HepG2 (cell line): ENCODE data around the gene NBPF6. TPM values are rescaled to one million over a fixed set of nuclear protein-coding genes. Genes with fewer than 3 reads are reported as not detected.

Experiments
- ATAC-seq: fragments of 200-7000 bp; cut with Tn5 transposase; 3 replicates; pipeline ENCODE4 v1.9.1; 2020; ENCODE audit warnings: mild to moderate bottlenecking, moderate library complexity
- BruUV-seq: library from RNA; stranded (reverse); fragments of 400-500 nt; replicated peaks from 2 replicates; lab custom pipeline; 2021; lab: Mats Ljungman, UMichigan
- CTCF ChIA-PET: fragments of 300-600 bp; formaldehyde crosslinking; extraction: SDS; loops from one replicate; lab custom pipeline; 2021; ENCODE audit warnings: low total read pairs, inconsistent platforms, low intra/inter-chr PET ratio; lab: Yijun Ruan, JAX
- POLR2A ChIA-PET: fragments of 350-600 bp; sonication (Branson Sonifier 250); formaldehyde crosslinking; loops from one replicate; lab custom pipeline; 2020; ENCODE audit warnings: antibody characterized with exemption, inconsistent platforms; lab: Yijun Ruan, JAX
- DNase-seq: peaks from one replicate; pipeline ENCODE4 v3.0.0-alpha.2; 2015; ENCODE audit warnings: low spot score
- FAIRE-seq: peaks from 3 replicates; lab custom pipeline; 2011; peaks lifted over from hg19 to GRCh38; lab: Jason Lieb, UNC
- H2AFZ ChIP-seq: one replicate; pipeline ENCODE4 v1.6.1; 2011; ENCODE audit warnings: low read length, inconsistent platforms
- H3K27ac ChIP-seq: fragments of 300-600 bp; 3 replicates; pipeline ENCODE4 v1.8.0; 2011; ENCODE audit warnings: mixed run types, mild to moderate bottlenecking, mixed read lengths, low read length, inconsistent platforms; ENCODE audit not compliant: insufficient read depth; ENCODE audit errors: extremely low read length
- H3K27me3 ChIP-seq, 2 experiments: fragments of 200-600 bp in 1 of 2; 2 replicates in 1 of 2; 3 replicates in 1 of 2; pipeline versions ENCODE4 v1.6.0 to v1.8.0; 2011; ENCODE audit warnings: low read length in 2 of 2, mild to moderate bottlenecking in 2 of 2, moderate library complexity in 2 of 2, inconsistent platforms in 1 of 2; ENCODE audit not compliant: insufficient read depth in 2 of 2, control insufficient read depth in 1 of 2
- H3K36me3 ChIP-seq, 2 experiments: fragments of 200-600 bp in 1 of 2; replicated peaks in 1 of 2; 2 replicates in 1 of 2; 3 replicates in 1 of 2; pipeline versions ENCODE4 v1.5.1 to v1.8.0; 2011; ENCODE audit warnings: low read length in 2 of 2, inconsistent platforms in 1 of 2; ENCODE audit not compliant: insufficient read depth in 2 of 2, control insufficient read depth in 1 of 2
- H3K4me1 ChIP-seq: 2 replicates; pipeline ENCODE4 v1.5.1; 2012; ENCODE audit warnings: low read length, inconsistent platforms; ENCODE audit not compliant: insufficient read depth
- H3K4me2 ChIP-seq: 2 replicates; pipeline ENCODE4 v1.6.0; 2011; ENCODE audit warnings: low read depth, low read length, inconsistent platforms
- H3K4me3 ChIP-seq, 3 experiments: fragments of 200-600 bp in 1 of 3; sonication (generic), shearing (Covaris generic) in 1 of 3; replicated peaks in 1 of 3; 2 replicates each; pipeline ENCODE4 v1.5.1; 2011 to 2016; ENCODE audit warnings: low read length in 3 of 3, inconsistent platforms in 2 of 3, low read depth in 2 of 3, mild to moderate bottlenecking in 2 of 3, control low read depth in 1 of 3, mixed read lengths in 1 of 3; ENCODE audit not compliant: insufficient read depth in 1 of 3
- H3K79me2 ChIP-seq: one replicate; pipeline ENCODE4 v1.6.1; 2011; ENCODE audit warnings: low read length, inconsistent platforms; ENCODE audit not compliant: insufficient read depth
- H3K9ac ChIP-seq: 2 replicates; pipeline ENCODE4 v1.6.0; 2011; ENCODE audit warnings: mild to moderate bottlenecking, low read depth, low read length, inconsistent platforms; ENCODE audit not compliant: insufficient read depth
- H3K9me3 ChIP-seq: 2 replicates; pipeline ENCODE4 v1.5.1; 2012; ENCODE audit warnings: mild to moderate bottlenecking, low read length
- H4K20me1 ChIP-seq: 2 replicates; pipeline ENCODE4 v1.6.0; 2011; ENCODE audit warnings: inconsistent platforms, mild to moderate bottlenecking, low read length, moderate library complexity; ENCODE audit not compliant: insufficient read depth
- ATF1 ChIP-seq: IDR thresholded peaks from 2 replicates; pipeline ENCODE4 v1.6.1; 2016; ENCODE audit warnings: mild to moderate bottlenecking, control low read depth
- ATF7-NPFF ChIP-seq: sonication (generic); formaldehyde crosslinking; IDR thresholded peaks from 2 replicates; pipeline ENCODE4 v1.8.1; 2023; ENCODE audit warnings: mild to moderate bottlenecking, low read depth, missing genetic modification reagents, moderate library complexity
- KMT2A ChIP-seq: sonication (generic); formaldehyde crosslinking; IDR thresholded peaks from 2 replicates; pipeline ENCODE4 v1.4.0; 2020; ENCODE audit warnings: missing genetic modification reagents
- TEAD3 ChIP-seq: optimal IDR thresholded peaks from 2 replicates; pipeline ENCODE3; 2016; ENCODE audit warnings: borderline replicate concordance
- ZFP62 ChIP-seq: sonication (generic); formaldehyde crosslinking; IDR thresholded peaks from 2 replicates; pipeline ENCODE4 v1.4.0; 2020; ENCODE audit warnings: missing genetic modification reagents
- ZNF775 ChIP-seq: sonication (generic); formaldehyde crosslinking; IDR thresholded peaks from 2 replicates; pipeline ENCODE4 v1.4.0; 2020; ENCODE audit warnings: missing genetic modification reagents, mild to moderate bottlenecking, moderate library complexity, borderline replicate concordance
- WGBS: methylation state at CpG from one replicate; pipeline ENCODE4 v1.1.6; 2017; ENCODE audit warnings: low lambda C conversion rate; 5-methylcytosine and 5-hydroxymethylcytosine counted together
- in situ Hi-C: cut with HindIII; loops from 2 replicates; pipeline ENCODE4 v1.10.0; 2017; ENCODE audit warnings: low pct_unique_long_range_greater_than_20kb; ENCODE audit not compliant: extremely low pct_ligation_motif_present
- intact Hi-C: fragments of 100-400 bp; cut with micrococcal nuclease; formaldehyde crosslinking; loops from one replicate; pipeline ENCODE4 v1.10.0; 2022; ENCODE audit not compliant: unreplicated experiment
- polyA plus RNA-seq, 8 experiments: library from polyadenylated mRNA; depleted of rRNA in 3 of 8; stranded (reverse) in 7 of 8; unstranded in 1 of 8; fragments of >200 nt; fragmentation: Illumina TruSeq in 4 of 8; extraction: Trizol in 4 of 8; gene quantifications; 2 replicates each; pipeline versions ENCODE4 v1.2.1 to v1.2.3, GENCODE V29; 2011 to 2016; ENCODE audit warnings: low read depth in 4 of 8, missing spikeins in 1 of 8, mixed read lengths in 1 of 8; ENCODE audit not compliant: insufficient read depth in 1 of 8
- total RNA-seq, 5 experiments: library from RNA; depleted of rRNA; stranded (reverse); fragments of >200 nt; fragmentation: Illumina TruSeq; extraction: Trizol; gene quantifications; 2 replicates each; pipeline ENCODE4 v1.2.3, GENCODE V29; 2016; ENCODE audit warnings: low read depth in 1 of 5
- TF ChIP-seq, protein P1 (sequence below): sonication (generic); formaldehyde crosslinking; conservative IDR thresholded peaks from 2 replicates; pipeline ENCODE4 v1.4.0; 2020; ENCODE audit warnings: missing genetic modification reagents
- TF ChIP-seq, protein P2 (sequence below): sonication (generic); formaldehyde crosslinking; IDR thresholded peaks from 2 replicates; pipeline ENCODE4 v1.5.0; 2020; ENCODE audit warnings: mild to moderate bottlenecking, missing genetic modification reagents, borderline replicate concordance

The NBPF6 gene
- total and polyA plus RNA-seq, 2 of the 13 experiments (the other 11 are each of a cell fraction or from before 2014, with no cell fraction given): not detected

DNA sequence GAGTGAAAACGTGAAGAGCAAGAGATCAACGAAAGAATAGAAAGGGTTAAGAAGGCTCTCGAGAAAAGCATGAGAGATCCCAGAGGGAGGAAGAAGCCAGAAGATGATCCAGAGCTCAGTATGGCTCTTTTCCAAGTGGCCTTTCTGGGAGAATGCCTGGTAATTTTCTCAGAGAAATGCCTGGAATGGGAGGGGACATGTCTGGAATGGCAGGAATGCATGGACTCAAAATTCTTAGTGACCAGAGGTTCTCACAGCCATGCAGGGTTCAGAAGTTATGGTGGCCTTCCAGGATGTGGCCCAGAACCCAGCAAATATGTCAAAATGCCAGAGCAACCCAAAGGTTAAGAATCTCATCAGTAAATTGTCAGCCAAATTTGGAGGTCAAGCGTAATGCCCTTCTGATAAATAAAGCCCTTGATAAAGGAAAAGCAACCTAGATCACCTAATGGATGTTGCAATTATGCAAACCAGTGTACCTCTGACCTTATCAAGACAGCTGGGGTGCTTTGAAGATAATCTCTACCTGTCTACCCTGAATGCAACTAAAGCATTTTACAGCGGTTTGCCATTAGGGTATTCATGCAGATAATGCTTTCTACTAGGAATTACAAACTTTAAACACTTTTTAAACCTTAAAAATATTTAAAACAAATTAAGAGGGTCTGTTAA, 53.1 kb downstream of the NBPF6 start:
- Histone ChIP-seq H3K79me2 (no peaks in the 10 kb centered on the region), H3K4me3 (no peak overlapping the region), H3K4me2 (no peak overlapping the region), H2AFZ (no peak overlapping the region), H4K20me1 (no peaks in the 10 kb centered on the region), H3K9ac (no peak overlapping the region), H3K4me1 (0 out of 2 replicates have a peak, but pooled peaks cover 5% of the 10 kb centered on the region), H3K9me3 (no peaks in the 10 kb centered on the region), H3K36me3 (no peaks in the 10 kb centered on the region), H3K27ac (no peak overlapping the region), H3K27me3 (no peaks in the 10 kb centered on the region)
- in situ Hi-C loops (no loop called here), intact Hi-C loops (no loop called here)
- TF ChIP-seq ATF7-NPFF (CRISPR knock-in tag) (no peak), ZNF775 (CRISPR knock-in tag) (no peak), TEAD3 (CRISPR knock-in tag) (peak; percentile 82)
- TF ChIP-seq, protein P1, sequence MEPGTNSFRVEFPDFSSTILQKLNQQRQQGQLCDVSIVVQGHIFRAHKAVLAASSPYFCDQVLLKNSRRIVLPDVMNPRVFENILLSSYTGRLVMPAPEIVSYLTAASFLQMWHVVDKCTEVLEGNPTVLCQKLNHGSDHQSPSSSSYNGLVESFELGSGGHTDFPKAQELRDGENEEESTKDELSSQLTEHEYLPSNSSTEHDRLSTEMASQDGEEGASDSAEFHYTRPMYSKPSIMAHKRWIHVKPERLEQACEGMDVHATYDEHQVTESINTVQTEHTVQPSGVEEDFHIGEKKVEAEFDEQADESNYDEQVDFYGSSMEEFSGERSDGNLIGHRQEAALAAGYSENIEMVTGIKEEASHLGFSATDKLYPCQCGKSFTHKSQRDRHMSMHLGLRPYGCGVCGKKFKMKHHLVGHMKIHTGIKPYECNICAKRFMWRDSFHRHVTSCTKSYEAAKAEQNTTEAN: no peak
- FAIRE-seq (no peak), DNase-seq (peak; percentile 24), ATAC-seq (peak; percentile 33; the same call in 1 of the 3 replicates)
- POLR2A ChIA-PET: no interaction called here
- 7% methylated on average over 5 of the region's 5 CpGs for WGBS
- no TSS peak for BruUV-seq
- CTCF ChIA-PET: no interaction called here

DNA sequence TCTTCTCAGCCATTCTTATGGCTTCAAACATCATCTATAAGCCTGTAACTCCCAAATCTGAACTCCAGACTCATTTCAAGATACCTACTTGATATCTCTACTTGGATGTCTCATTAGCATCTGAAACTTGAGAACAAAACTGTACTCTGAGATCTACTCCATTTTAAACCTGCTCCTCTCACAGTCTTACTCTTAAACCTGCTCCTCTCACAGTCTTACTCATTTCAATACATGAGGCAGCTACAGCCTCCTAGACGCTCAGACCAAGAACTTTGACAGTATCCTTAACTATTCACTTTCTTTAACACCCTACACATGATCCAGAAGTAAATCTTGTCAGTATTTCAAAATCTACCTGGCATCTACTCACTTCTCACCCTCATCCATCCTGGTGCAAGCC, 54.3 kb downstream of the NBPF6 start:
- intact Hi-C loops: no loop called here
- Histone ChIP-seq H3K9me3 (no peaks in the 10 kb centered on the region), H4K20me1 (no peaks in the 10 kb centered on the region), H3K27me3 (no peaks in the 10 kb centered on the region), H3K36me3 (no peaks in the 10 kb centered on the region), H3K4me2 (no peak overlapping the region), H2AFZ (no peak overlapping the region), H3K27ac (no peak overlapping the region), H3K9ac (no peak overlapping the region), H3K79me2 (no peaks in the 10 kb centered on the region), H3K4me3 (no peak overlapping the region), H3K4me1 (0 out of 2 replicates have a peak, but pooled peaks cover 5% of the 10 kb centered on the region)
- CTCF ChIA-PET: no interaction called here
- ATAC-seq (no peak), DNase-seq (no peak), FAIRE-seq (no peak)
- no TSS peak for BruUV-seq
- in situ Hi-C loops: no loop called here
- WGBS: 0% methylated on average over 1 of the region's 1 CpG
- POLR2A ChIA-PET: no interaction called here
- TF ChIP-seq ZFP62 (CRISPR knock-in tag): no peak
- TF ChIP-seq KMT2A (CRISPR knock-in tag): no peak
- TF ChIP-seq ATF1 (CRISPR knock-in tag): no peak
- TF ChIP-seq, protein P2, sequence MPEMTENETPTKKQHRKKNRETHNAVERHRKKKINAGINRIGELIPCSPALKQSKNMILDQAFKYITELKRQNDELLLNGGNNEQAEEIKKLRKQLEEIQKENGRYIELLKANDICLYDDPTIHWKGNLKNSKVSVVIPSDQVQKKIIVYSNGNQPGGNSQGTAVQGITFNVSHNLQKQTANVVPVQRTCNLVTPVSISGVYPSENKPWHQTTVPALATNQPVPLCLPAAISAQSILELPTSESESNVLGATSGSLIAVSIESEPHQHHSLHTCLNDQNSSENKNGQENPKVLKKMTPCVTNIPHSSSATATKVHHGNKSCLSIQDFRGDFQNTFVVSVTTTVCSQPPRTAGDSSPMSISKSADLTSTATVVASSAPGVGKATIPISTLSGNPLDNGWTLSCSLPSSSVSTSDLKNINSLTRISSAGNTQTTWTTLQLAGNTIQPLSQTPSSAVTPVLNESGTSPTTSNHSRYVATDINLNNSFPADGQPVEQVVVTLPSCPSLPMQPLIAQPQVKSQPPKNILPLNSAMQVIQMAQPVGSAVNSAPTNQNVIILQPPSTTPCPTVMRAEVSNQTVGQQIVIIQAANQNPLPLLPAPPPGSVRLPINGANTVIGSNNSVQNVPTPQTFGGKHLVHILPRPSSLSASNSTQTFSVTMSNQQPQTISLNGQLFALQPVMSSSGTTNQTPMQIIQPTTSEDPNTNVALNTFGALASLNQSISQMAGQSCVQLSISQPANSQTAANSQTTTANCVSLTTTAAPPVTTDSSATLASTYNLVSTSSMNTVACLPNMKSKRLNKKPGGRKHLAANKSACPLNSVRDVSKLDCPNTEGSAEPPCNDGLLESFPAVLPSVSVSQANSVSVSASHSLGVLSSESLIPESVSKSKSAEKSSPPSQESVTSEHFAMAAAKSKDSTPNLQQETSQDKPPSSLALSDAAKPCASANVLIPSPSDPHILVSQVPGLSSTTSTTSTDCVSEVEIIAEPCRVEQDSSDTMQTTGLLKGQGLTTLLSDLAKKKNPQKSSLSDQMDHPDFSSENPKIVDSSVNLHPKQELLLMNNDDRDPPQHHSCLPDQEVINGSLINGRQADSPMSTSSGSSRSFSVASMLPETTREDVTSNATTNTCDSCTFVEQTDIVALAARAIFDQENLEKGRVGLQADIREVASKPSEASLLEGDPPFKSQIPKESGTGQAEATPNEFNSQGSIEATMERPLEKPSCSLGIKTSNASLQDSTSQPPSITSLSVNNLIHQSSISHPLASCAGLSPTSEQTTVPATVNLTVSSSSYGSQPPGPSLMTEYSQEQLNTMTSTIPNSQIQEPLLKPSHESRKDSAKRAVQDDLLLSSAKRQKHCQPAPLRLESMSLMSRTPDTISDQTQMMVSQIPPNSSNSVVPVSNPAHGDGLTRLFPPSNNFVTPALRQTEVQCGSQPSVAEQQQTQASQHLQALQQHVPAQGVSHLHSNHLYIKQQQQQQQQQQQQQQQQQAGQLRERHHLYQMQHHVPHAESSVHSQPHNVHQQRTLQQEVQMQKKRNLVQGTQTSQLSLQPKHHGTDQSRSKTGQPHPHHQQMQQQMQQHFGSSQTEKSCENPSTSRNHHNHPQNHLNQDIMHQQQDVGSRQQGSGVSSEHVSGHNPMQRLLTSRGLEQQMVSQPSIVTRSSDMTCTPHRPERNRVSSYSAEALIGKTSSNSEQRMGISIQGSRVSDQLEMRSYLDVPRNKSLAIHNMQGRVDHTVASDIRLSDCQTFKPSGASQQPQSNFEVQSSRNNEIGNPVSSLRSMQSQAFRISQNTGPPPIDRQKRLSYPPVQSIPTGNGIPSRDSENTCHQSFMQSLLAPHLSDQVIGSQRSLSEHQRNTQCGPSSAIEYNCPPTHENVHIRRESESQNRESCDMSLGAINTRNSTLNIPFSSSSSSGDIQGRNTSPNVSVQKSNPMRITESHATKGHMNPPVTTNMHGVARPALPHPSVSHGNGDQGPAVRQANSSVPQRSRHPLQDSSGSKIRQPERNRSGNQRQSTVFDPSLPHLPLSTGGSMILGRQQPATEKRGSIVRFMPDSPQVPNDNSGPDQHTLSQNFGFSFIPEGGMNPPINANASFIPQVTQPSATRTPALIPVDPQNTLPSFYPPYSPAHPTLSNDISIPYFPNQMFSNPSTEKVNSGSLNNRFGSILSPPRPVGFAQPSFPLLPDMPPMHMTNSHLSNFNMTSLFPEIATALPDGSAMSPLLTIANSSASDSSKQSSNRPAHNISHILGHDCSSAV (CRISPR knock-in tag): no peak
